SK-MEL-5 (cell line): ENCODE results near the gene PIGB. TPM values are rescaled to one million over a fixed set of nuclear protein-coding genes. Genes with fewer than 3 reads are reported as not detected.
A peak's percentile ranks its signal among the peaks of the same experiment; 100 is the strongest.
"Not testable (repeated sequence)": the region's sequence is repeated elsewhere in the genome, so short reads cannot be mapped to it uniquely, and the experiment has no call there.

Source experiments
- DNase-seq: peaks from one replicate; pipeline ENCODE4 v3.0.0-alpha.2; 2016; ENCODE audit warnings: low read depth, low spot score
- in situ Hi-C: cut with HindIII; loops from 2 replicates; pipeline ENCODE4 v1.10.0; 2016; ENCODE audit warnings: low sequenced_read_pairs, high pct_unique_total_duplicates, low pct_unique_long_range_greater_than_20kb
- total RNA-seq: library from RNA; depleted of rRNA; stranded (reverse); fragments of >200 nt; shearing (Covaris generic); gene quantifications from 2 replicates; pipeline ENCODE4 v1.2.3, GENCODE V29; 2014

PIGB gene
- total RNA-seq, 1 experiment from 2014 or later: 24.6 TPM

DNA sequence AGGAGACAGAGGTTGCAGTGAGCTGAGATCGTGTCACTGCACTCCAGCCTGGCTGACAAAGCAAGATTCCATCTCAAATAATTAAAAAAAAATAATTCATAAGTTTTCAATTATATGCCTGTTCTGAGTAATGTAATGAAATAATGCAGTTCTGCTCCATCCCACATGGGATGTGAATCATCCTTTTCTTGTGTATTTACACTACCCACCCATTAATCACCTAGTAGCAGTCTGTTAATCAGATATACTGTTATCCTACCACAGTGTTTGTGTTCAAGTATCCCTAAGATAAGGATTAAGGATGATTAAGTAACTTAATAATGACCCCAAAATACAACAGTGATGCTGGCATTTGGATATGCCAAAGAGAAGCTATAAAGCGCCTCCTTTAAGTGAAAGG is 38.8 kb downstream of the PIGB start:
- in situ Hi-C loops: no loop called here
- no peak for DNase-seq

DNA sequence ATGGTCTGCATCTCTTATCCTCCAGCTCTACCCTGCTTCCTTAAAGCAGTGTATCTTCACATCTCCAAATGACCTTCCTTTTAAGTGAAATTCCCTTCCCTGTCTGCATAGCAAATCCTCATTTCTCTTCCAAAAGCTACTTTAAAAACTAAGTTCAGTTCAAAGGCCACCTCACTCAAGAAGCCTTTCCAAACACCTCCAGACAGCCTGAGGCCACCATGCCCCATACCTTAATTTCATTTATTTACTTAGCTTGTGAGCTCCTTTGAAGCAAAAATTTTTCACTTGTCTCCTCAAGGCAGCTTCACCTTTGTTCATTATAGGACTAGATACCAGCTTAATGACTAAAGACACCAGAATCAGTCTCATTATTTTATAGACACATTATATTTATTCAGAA is 39.4 kb downstream of the PIGB start:
- no peak for DNase-seq
- in situ Hi-C loops: no loop called here

DNA sequence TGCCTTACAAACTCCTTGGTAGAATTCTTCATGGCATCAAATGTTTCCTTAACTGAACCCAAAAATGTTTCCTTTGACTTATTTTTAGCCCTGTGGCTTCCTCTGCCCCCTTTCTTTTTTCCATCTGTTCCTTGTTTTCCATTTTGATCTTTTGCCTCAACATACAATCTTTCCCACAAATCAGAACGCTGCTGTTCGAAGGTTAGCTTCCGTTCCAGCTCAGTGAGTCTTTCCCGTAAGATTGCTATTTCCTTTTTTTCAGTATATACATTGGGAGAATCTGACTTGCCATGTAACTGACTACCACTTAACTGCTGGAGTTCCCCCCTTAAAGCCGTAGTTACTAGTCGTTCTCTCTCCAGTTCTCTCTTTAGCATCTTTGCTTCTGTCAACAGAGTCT is 41.2 kb downstream of the PIGB start:
- in situ Hi-C loops: no loop called here
- no peak for DNase-seq

DNA sequence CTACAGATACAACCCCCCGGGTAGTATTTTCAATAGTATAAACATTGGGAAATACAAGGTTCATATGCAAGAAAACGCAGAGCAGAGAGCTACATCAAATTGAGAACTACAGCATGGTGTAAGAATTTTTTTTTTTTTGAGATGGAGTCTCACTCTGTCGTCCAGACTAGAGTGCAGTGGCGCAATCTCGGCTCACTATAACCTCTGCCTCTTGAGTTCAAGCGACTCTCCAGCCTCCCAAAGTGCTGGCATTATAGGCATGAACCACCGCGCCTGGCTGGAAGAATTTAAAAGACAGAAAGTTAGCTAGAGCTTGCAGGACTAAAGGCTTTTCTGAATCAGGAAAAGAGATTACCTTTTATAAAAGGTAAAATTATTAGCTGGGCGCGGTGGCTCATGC is 42.0 kb downstream of the PIGB start:
- DNase-seq: no peak
- in situ Hi-C loops: no loop called here

DNA sequence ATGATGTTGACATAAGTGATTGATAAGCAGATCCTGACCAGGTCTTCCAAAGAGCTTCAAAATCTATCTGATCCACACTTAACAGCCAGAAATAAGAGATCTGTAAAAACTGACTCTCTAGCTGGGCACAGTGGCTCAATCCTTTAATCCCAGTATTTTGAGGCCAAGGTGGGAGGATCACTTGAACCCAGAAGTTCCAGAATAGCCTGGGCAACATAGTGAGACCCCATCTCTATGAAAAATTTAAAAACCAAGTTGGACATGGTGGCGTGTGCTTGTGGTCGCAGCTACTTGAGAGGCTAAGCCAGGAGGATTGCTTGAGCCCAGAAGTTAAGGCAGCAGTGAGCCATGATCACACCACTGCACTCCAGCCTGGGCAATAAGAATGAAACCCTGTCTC is 43.6 kb downstream of the PIGB start:
- DNase-seq: no peak
- in situ Hi-C loops: no loop called here

DNA sequence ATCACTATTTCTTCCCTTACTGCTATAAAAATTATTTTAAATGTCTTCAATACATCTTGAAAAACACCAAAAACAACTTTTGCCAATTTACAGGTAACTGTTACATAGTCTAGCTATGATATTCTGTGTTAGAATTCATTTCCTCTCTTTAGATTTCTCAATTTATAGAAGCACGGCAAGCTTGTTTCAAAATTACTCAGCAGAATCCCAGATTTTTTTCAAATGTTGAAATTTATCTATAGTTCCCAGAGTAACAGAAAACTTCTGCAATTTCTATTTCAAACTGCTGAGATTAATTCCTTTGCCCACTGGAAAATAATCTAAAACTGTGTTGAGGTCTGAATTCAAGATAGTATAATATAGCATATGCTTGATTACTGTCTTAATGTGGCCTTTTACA is 48.0 kb downstream of the PIGB start:
- no peak for DNase-seq

DNA sequence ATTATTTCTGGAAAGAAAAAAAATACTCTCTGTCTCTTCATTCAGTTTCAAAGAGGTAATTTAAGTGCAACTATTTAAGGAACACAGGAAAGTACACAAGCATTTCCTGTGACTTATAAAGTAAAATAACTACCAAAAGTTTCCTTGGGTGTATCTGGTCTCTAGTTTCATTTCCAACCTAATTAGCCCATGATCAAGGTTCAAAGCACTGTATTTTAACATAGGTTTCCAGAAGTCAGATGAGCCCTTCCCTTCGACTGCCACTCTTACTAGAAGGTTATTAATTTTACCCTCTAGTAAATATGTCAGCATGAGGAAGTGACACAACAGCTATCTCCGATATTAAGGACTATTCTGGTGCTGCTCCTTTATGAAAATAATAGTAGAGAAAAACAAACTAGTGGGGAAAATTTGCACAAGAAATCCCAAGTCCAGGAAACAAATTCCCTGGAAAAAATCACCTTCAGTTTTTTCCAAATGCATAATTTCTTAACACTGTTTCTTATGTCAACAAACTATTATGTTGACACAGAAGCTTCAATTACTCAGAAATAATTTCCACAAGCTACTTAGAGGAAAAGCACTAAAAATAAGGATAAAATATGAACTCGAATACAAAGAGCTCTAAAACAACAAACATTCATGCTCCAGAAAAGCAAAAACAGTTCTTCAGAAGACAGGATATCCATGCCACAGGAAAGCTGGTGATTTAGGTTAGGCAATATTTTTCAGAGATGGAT is 53.8 kb downstream of the PIGB start:
- in situ Hi-C loops: no loop called here
- no peak for DNase-seq

More for the DNA sequence above, 48.0 kb downstream of the PIGB start:
- in situ Hi-C loops: no loop called here

DNA sequence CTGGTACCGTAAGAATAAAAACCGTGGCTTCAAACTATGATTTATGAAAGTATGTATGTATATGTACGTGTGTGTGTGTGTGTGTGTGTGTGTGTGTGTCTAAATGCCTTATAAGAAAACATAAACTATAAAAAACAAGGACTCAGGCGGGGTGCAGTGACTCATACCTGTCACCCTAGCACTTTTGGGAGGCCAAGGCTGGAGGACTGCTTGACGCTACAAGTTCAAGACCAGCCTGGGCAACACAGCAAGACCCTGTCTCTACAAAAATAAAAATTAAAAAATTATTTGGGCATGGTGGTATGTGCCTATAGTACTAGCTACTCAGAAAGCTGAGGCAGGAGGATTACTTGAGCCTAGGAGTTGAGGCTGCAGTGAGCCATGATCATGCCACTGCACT is 60.1 kb downstream of the PIGB start:
- no peak for DNase-seq
- in situ Hi-C loops: no loop called here

DNA sequence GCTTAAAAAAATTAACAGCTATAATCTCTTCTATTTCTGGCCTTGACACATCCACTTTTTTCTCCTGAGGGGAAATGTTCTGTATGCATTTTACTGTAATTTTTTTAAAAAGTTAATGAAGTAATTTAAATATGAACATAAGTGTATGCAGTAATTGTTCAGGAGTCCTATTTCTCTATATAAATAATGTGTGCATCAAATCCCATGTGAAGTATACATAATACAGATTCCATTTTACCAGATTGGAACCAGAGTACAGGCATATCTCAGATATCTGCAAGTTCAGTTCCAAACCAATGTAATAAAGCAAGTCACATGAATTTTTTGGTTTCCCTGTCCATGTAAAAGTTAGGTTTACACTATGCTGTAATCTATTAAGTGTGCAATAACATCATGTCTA is 62.6 kb downstream of the PIGB start:
- in situ Hi-C loops: no loop called here
- no peak for DNase-seq

DNA sequence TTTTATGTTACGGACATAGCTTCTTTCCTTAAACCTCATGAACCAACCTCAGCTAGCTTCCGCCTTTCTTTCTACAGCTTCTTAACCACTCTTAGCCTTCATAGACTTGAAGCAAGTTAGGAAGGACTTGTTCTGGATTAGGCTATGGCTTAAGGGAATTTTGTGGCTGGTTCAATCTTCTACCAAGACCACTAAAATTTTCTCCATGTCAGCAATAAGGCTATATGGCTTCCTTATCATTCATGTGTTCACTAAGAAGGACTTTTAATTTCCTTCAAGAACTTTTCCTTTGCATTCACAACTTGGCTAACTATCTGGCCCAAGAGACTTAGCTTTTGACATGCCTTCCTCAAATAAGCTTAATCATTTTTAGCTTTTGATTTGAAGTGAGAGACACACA is 64.7 kb downstream of the PIGB start:
- no peak for DNase-seq
- in situ Hi-C loops: no loop called here

DNA sequence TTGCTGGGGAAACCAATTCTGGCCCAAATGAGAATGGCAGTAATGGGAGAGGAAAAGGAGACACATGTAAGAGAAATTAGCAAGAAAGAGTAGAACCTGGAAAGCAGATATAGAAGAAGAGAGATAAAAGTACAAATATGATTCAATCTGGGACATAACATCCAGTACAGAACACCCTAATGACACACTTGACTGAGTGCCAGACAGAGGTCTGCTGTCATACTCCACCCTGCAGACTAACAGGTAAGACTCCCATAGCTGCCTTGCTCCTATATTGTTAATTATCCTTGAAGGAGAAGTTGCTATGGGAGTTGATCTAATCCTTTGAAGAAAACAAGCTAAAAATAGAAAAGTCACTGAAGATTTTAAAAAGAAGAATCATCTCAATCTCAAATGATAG is 68.0 kb downstream of the PIGB start:
- in situ Hi-C loops: no loop called here

DNA sequence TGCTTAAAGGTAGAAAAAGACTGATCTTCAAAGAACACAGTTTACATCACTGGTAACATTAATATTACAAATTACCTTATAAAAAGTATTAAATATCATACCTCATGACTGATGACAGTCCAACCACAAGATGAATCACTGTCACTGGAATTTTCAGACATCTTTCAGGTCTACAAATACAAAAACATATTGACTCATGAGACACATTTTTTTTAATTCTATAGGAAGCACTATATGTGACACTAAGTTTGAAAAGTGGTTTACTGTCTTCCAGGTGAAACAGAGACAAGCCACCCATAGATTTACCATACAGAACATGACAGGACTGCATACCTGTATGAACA is 70.2 kb downstream of the PIGB start:
- no peak for DNase-seq
- in situ Hi-C loops: no loop called here

More for the DNA sequence above, 68.0 kb downstream of the PIGB start:
- DNase-seq: no peak

DNA sequence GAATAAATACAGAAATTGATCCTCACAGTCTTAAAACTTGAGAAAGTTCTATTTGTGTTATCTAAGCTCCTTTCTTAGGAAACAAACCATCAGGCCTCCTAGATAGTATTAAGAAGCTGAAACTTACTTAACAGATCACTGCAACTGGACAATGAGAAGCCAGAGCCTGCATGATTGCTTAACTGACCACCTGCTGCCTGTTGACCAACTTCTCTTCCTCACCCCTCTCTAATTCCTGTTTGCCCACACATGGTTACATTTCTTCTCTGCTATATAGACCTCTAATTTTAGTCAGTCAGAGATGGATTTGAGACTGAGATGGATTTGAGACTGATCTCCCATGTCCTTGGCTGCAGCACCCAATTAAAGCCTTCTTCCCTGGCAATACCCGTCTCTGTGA is 75.7 kb downstream of the PIGB start:
- in situ Hi-C loops: no loop called here
- DNase-seq: no peak

DNA sequence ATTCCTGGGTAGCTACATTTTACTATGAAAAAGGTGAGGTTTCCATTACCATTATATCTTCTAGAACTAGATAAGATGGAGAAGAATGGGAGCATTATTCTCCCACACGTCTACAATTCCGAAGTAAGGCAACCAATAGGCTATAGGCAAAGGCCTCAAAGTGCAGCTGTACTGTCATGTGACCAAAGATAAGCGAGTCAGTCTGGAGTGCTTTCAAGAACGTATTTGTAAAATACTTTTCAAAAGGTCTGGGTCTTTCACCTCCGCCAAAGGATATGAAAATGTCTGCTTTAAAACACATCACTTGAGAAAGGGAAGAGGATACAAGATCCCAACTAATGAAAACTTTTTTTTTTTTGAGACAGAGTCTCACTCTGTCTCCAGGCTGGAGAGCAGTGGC is 79.2 kb downstream of the PIGB start:
- no peak for DNase-seq
- in situ Hi-C loops: no loop called here

DNA sequence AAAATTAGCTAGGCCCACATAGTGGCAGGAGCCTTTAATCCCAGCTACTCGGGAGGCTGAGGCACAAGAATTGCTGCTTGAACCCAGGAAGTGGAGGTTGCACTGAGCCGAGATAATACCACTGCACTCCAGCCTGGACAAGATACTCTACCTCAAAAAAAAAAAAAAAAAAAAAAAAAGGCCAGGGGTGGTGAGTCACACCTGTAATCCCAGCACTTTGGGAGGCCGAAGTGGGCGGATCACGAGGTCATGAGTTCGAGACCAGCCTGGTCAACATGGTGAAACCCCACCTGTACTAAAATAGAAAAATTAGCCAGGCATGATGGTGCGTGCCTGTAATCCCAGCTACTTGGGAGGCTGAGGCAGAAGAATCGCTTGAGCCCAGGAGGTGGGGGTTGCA is 81.0 kb downstream of the PIGB start:
- DNase-seq, in situ Hi-C loops: not testable (repeated sequence)

DNA sequence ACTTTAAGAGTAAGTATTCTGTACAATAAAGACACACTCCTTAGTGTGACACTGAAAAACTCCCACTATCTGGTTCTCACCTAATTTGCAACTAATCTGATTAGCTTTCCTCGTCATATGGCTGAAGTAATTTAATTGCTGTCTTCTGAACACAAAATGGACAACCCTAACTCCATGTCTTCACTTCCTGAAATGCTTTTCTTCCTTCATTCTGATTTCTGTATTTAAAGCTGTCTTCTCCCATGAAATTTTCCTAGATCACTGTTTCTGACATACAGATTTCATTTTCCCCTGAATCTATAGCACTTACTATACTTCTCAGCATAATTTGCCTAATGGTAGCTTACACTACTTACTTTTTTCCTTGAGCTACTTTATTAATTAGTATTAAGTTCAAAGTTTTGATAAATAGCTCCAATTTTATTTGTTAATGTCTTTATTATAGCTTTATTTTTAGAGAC is 82.8 kb downstream of the PIGB start:
- no peak for DNase-seq
- in situ Hi-C loops: no loop called here

DNA sequence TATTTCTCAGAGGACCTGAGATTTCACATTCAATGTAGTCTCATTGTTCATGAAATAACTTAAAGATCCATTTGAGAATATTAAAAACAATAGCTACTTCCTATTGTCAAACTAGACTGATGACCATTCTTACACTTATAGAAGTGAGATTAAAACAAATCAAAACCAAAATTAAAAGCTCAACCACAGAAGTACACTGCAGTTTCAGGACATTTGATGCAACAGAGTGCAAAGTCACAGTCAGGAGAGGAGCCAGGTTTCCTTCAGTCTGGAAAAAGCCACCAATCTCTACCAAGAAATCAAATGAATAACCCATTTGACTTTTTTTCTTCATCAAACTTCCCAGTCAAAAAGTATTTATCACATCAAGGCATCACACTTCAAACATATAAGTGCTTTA is 83.7 kb downstream of the PIGB start:
- in situ Hi-C loops: no loop called here
- DNase-seq: no peak

DNA sequence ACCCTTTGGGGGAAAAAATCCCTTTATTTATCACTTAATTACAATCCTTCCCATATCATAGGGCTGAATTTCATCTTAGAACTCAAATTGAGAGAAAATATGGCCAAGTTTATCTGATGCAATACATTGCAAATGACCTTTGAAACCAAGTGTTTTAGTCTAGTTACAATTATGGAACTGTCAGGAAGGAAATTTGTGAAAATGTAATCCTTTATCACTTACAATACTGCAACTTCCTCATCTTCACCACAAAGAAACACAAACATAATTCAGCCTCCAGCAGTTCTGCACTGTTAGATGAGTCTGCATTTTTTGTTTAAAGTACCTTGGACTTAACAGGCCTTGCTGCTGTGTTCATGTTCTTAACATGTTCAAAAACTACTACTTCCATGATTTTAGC is 84.5 kb downstream of the PIGB start:
- in situ Hi-C loops: no loop called here
- peak; percentile 47 for DNase-seq
